ENCODE measurements around the gene PPP2R5C. TPM values are rescaled to one million over a fixed set of nuclear protein-coding genes. Genes with fewer than 3 reads are reported as not detected.
A peak's percentile ranks its signal among the peaks of the same experiment; 100 is the strongest.

The PPP2R5C gene
- total and polyA plus RNA-seq, 8 donors = 103 to 176 (median 112) TPM

DNA sequence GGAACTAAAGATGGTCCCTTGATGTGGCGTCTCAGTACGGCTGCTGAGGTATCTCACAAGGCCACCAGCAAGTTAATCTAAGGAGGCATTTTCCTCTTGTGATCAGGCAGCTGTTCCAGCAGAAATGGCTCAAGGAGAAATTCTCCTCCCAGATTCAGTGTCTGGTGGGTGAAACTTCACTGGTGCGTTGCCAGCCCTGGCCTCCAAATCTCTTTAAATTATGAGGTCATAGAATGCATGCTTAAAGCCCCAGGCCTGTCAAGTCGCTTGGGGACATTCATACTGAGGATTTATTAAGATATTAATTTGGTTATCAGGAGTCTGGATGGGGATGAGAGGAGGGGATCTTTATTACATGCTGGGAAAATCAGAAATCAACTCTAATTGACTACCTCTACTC lies 72.9 kb downstream of the PPP2R5C start:
- intact Hi-C loops (cut with DNase I) = no loop called here

DNA sequence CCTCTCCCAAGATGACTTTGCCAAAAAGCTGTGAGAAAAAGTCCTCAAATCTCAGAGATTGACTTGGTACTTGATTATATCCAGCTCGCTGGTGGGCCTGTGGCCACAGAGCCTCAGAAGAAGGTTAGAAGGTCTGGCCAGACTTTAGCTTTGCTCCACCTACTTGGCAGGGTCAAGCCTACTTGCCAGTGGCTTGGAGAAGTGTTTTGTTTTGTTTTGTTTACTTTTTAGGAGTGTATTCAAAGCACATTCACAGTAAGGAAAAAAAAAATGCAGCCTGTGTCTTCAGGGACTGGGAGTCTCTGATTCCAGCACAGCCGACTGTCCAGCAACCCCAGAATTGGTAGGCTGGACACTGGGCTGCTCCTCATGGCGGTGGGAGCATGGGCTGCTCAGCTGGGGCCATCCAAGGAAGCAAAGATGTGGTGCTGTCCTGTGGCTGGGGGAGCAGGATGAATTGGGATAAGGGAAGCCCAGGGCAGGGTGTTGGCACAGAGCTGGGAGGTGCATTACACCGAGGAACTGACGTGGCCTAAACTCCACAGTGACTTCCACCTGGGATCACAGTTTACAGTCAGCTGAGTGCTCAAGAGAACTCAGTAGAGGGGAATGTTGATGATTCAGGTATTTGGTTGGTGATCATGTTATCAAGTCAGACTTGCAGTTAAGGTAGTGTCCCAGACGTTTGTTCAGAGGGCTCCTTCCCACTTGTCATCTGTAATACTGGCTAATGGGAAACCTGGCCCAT lies 73.5 kb downstream of the PPP2R5C start:
- no peak overlapping the region for H3K4me3 ChIP-seq
- no peaks in the 10 kb centered on the region for H3K9me3 ChIP-seq
- no peaks in the 10 kb centered on the region for H3K27me3 ChIP-seq
- TF ChIP-seq, protein P1, sequence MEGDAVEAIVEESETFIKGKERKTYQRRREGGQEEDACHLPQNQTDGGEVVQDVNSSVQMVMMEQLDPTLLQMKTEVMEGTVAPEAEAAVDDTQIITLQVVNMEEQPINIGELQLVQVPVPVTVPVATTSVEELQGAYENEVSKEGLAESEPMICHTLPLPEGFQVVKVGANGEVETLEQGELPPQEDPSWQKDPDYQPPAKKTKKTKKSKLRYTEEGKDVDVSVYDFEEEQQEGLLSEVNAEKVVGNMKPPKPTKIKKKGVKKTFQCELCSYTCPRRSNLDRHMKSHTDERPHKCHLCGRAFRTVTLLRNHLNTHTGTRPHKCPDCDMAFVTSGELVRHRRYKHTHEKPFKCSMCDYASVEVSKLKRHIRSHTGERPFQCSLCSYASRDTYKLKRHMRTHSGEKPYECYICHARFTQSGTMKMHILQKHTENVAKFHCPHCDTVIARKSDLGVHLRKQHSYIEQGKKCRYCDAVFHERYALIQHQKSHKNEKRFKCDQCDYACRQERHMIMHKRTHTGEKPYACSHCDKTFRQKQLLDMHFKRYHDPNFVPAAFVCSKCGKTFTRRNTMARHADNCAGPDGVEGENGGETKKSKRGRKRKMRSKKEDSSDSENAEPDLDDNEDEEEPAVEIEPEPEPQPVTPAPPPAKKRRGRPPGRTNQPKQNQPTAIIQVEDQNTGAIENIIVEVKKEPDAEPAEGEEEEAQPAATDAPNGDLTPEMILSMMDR (IDR thresholded peaks at IDR 0.05) = no peak
- intact Hi-C loops (cut with DNase I) = no loop called here
- ATAC-seq (peak; percentile 37), DNase-seq (peak in 1 of 4 donors; percentile 58)
- no peaks in the 10 kb centered on the region for H3K36me3 ChIP-seq
- peak overlapping the region in 1 of 2 donors; percentile 43 for H3K27ac ChIP-seq
- H3K4me1 ChIP-seq = peaks cover 12 to 33% of the 10 kb centered on the region in 2 donors

More for the DNA sequence above, 72.9 kb downstream of the PPP2R5C start:
- ATAC-seq (no peak), DNase-seq (peak in 1 of 4 donors; percentile 35)
- Histone ChIP-seq H3K4me3 (no peak overlapping the region), H3K4me1 (peaks cover 12 to 30% of the 10 kb centered on the region in 2 donors), H3K9me3 (no peaks in the 10 kb centered on the region), H3K36me3 (no peaks in the 10 kb centered on the region), H3K27ac (peak overlapping the region in 1 of 2 donors; percentile 43), H3K27me3 (no peaks in the 10 kb centered on the region)
- TF ChIP-seq, protein P1 (IDR thresholded peaks at IDR 0.05) = no peak

DNA sequence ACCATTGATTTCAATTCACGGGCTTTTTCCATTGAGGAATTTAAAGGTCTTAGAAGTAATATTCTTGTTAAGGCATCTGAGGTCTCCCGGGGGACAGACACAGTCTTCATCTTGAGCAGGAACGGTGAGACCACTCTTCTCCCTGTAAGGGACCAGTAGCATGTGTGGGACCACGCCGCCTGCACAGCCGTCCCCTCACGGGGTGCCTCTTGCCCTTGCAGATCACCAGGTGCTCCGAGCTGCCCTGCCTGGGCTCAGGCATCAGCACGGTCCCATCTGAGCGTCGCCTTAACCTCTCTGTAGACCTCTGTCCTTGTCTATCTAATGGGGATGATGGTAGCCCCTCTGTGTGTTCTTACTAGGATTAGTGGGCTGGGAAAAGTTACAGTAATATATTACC lies 74.1 kb downstream of the PPP2R5C start:
- Histone ChIP-seq H3K9me3 (no peaks in the 10 kb centered on the region), H3K4me1 (peaks cover 12 to 33% of the 10 kb centered on the region in 2 donors), H3K27ac (peak overlapping the region in 1 of 2 donors; percentile 29), H3K36me3 (no peaks in the 10 kb centered on the region), H3K27me3 (no peaks in the 10 kb centered on the region), H3K4me3 (no peak overlapping the region)
- intact Hi-C loops (cut with DNase I) = no loop called here
- DNase-seq (no peak), ATAC-seq (no peak)
- TF ChIP-seq, protein P1 (IDR thresholded peaks at IDR 0.05) = no peak

DNA sequence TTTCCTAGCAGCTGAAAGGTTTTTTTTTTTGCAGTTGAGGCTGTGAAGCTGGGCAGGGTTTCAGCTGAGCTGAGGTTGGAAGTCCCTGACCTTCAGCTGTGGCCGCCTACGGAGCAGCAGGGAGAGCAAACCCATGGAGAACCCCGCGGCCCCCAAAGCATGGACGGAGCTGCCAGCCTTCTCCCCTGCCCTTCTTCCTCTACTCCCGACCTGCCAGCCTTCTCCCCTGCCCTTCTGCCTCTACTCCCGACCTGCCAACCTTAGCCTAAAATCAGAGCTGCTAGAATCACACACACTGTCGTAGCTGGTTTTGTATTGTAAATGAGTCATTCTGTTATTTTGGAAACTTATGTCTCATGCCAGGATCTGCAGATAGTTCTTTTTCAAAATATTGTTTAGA lies 74.6 kb downstream of the PPP2R5C start:
- intact Hi-C loops (cut with DNase I) = no loop called here
- peak; percentile 38 for ATAC-seq
- Histone ChIP-seq H3K4me1 (peaks cover 12 to 33% of the 10 kb centered on the region in 2 donors), H3K27ac (peak overlapping the region in 1 of 2 donors; percentile 29), H3K9me3 (no peaks in the 10 kb centered on the region), H3K27me3 (no peaks in the 10 kb centered on the region), H3K4me3 (no peak overlapping the region), H3K36me3 (no peaks in the 10 kb centered on the region)
- TF ChIP-seq, protein P1 (IDR thresholded peaks at IDR 0.05) = no peak
- DNase-seq = no peak

DNA sequence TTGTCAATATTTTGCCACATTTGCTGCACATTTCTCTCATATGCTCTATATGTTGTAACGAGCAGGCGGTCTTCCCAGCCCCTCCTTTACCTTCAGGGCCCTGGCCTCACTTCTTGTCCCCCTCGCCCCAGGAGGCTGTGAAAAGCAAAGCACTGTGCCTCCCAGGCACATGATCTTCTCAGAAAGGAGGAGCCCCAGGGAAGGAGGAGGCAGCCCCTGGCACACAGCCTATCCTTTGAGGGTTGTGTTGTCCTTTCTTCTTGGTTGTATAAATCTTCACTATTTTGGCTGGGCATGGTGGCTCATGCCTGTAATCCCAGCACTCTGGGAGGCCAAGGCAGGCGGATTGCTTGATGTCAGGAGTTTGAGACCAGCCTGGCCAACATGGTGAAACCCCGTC lies 77.0 kb downstream of the PPP2R5C start:
- Histone ChIP-seq H3K27me3 (no peaks in the 10 kb centered on the region), H3K27ac (no peak overlapping the region), H3K4me3 (no peak overlapping the region), H3K36me3 (no peaks in the 10 kb centered on the region), H3K4me1 (peaks cover 12 to 39% of the 10 kb centered on the region in 2 donors), H3K9me3 (no peaks in the 10 kb centered on the region)
- DNase-seq (no peak), ATAC-seq (no peak)
- intact Hi-C loops (cut with DNase I) = no loop called here
- TF ChIP-seq, protein P1 (IDR thresholded peaks at IDR 0.05) = no peak

All from left lung (tissue), 10 donors.